HT-29 (cell line): ENCODE results near the gene B3GALNT1. TPM values are rescaled to one million over a fixed set of nuclear protein-coding genes. Genes with fewer than 3 reads are reported as not detected.

Source experiments
- DNase-seq: peaks from one replicate; pipeline ENCODE4 v3.0.0-alpha.2; 2015; ENCODE audit warnings: low spot score
- total RNA-seq: library from RNA; depleted of rRNA; stranded (reverse); fragments of >200 nt; shearing (Covaris generic); gene quantifications from 2 replicates; pipeline ENCODE4 v1.2.3, GENCODE V29; 2014; rRNA removed

The B3GALNT1 gene, protein sequence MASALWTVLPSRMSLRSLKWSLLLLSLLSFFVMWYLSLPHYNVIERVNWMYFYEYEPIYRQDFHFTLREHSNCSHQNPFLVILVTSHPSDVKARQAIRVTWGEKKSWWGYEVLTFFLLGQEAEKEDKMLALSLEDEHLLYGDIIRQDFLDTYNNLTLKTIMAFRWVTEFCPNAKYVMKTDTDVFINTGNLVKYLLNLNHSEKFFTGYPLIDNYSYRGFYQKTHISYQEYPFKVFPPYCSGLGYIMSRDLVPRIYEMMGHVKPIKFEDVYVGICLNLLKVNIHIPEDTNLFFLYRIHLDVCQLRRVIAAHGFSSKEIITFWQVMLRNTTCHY
- total RNA-seq: not detected in 2 replicates

DNA sequence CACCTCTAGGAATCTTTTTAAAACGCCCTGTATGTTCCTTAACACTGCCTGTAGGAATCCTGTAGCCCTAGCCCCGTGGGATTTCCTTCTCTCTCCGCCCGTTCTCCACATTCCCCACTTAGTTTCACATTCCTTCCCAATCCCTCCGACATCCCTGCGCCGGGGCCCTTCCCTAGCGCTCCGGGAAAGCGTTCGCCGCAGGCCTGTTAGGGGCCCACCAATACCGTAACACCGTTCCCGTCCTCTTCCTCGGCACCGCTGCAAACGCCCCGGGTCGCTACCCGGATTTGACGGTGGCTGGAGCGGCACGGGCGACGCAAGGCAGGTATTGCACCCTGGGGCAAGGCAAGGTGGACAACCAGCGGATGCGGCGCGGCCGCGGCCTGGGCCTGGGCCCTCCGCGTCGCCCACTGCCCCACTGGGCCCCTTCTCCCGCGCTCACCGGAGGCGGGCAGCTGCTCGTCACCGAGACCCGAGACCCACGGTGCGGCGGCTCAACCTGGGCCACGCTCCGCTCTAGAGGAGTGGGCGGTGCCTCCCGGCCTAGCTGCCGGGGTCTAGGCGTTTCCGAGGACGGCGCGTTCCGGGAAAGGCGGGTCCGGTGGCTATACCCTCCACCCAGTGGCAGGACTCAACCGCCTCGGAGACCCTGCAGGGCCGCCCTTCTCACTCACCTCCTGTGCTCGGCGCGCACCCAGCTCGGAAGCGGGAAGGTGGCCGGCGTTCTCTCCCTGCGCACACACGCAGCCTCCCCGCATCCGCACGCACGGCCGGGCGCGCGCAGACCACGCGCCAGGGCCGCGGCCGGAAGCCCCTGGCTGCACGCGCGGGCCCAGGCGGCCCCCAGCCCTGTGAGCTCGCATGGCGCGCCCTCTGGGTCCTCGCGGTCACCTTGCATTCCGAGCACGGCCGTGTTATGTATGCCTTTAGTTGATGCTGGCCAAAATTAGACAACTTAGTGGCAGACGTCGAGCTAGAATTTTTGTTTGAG is at the start of gene B3GALNT1:
B3GALNT1 (minus strand) TSS at position 789 of the 991 bp plus-strand sequence. CDS start 18,595 bp downstream, outside the sequence.
- DNase-seq: no peak

DNA sequence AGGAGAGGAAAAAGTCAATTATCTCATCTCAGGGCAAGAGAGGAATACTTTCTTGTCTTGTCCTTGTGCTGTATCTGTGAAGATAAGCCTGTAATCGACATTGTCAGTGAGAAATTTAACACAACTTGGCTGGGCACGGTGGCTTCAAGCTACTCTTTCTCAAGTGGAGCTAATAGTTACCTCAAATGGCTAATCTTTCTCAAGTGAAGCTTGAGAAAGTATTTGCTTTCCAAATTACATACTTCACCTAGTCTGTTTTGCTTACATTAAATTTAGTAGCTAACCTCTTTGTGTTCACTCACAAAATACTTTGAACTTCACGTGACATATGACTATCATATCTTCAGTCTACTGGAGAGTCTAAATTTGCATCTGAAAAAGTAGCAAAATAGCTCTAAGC is 48.3 kb upstream of the B3GALNT1 start:
- no peak for DNase-seq

DNA sequence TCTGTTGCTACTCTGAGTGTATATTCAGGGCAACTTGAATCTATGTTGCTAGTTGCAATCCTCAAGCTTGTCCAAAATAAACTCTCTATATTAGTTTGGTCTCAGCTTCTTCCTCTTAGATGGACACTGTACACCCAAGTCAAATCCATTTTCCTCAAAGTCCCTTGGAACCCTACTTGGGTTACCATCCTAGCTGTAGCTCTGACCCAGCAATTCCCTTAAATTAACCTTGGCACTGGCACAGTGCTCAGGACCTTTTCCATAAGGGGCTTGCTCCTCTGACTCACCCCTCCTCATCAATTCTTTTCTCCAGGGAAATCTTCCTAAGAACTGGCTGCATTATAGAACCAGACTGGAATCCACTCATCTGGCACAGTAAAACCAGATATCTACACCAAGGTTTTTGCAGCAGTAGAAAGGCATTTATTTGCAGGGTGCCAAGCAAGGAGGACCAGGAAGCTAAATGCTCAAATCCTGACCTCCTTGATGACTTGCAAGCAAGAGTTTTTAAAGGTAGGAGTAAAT is 44.9 kb upstream of the B3GALNT1 start:
- DNase-seq: peak; percentile 15

DNA sequence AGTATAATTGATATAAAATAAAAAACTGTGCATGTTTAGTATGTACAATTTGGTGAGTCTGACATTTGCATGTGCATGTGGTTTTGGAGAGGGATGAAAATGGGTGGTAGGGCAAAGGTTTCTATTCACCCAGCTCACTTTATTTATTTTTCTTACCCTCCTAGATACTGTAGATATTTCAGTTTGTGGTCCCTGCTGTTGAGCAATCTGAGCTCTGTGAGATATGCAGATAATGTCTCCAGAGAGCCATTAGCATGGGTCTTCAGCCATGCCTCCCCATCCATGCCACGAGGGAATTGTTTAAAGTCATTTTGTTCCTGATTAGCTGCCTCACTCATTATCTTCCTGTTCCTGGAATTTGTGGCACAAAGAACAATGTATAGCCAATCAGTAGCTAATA is 44.4 kb upstream of the B3GALNT1 start:
- DNase-seq: peak; percentile 45

DNA sequence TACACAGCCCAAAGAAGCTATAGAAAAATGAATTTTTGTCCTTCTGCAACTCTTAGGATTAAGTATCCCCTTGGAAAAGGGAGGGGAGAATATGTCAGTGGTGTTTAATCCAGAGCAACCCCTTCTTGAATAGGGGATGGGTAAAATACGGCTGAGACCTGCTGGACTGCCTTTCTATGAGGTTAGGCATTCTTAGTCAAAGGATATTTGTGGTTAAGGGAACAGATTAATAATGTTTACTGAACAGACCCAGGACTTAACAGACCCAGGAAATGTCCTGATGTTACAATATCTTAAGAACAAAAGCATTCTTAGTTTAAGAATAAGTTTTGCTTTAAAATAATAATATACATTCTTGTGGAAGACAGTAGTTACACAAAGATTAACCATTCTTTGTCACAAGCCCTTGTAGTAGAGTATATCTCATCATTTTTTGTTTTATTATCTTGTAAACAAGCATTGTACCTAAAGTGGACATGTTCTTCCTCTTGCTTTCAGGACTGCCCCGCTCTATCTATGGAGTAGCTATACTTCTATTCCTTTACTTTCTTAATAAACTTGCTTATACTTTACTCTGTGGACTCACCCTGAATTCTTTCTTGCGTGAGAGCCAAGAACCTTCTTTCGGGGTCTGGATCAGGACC is 43.8 kb upstream of the B3GALNT1 start:
- DNase-seq: peak; percentile 56

DNA sequence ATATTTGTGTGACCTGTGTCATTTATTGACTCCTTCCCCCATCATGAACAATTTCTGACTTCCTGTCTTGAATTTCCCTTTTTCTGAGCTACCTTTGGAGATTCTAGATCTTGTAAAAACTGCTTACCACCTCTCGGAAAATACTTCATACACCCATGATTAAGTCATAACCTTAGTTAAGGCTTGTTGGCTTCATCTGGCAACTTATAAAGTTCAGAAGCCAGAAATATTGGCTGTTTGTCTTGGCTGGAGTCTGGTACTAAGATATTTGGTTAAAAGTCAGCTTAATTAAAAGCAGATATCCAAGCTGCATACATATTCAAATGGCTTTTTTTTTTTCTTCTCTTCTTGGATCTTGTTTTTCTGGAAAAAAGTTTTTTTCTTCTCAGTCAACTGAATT is 37.3 kb upstream of the B3GALNT1 start:
- no peak for DNase-seq

DNA sequence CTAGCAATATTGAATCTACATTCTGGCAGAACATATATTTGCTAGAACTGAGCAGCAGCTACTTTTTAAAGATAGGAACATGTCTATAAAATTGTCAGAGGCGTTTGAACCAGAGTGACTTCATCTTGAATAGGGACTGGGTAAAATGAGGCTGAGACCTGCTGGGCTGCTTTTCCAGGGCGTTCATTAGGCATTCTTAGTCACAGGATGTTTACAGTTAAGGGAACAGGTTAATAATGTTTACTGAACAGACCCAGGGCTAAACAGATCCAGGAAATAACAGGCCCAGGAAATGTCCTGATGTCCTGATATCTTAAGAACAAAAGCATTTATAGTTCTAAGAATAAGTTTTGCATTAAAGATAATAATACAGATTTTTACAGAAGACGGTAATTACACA is 34.5 kb upstream of the B3GALNT1 start:
- no peak for DNase-seq

DNA sequence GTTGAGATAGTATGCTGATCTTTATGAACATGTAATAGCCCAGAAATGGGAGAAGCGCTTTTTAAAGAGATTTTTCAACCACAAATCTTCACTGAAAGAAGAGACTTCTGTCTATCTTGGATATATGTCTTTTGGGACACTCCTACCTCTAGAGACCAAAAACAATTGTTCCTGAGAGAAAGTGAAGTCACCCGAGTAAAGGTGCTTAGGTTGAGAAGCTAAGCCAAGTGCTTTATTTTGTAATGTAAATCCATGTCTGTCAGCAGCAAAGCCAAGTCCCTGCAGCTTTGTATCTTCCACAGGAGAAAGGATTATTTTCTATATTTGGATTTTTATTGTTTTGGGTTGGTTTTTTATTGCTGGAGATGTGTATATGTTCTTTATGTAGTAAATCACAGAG is 32.1 kb upstream of the B3GALNT1 start:
- DNase-seq: no peak

DNA sequence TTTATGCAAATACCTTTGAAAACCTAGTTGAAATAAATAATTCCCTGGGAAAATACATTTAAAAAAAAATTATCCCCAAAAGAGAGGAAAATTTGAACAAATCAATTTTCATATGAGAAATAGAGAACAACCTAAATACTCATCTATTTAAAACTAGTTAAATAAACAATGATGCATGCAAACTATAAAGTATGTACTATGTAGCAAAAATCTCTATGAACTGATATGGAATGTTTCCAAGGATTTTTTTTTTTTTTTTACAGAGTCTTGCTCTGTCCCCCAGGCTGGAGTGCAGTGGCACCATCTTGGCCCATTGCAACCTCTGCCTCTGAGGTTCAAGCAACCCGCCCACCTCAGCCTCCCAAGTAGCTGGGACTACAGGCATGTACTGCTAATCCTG is 27.2 kb upstream of the B3GALNT1 start:
- DNase-seq: no peak

DNA sequence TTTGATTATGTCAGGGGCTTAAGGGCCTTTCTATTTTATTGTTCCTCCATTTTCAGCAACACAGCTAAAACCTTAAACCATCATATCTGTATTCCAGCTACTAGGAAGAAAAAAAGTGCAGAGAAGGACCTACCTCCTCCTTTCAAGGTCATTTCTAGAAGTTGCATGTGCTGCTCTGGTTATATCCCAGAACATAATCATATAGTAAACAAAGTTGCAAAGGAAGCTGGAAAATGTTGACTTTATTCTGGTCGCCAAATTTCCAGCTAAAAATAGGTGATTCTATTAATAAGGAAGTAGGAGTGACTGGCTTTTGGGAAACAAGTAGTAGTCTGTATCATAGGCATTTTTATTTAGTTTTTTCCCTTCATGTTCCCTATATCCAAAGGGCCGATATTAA is 21.3 kb upstream of the B3GALNT1 start:
- no peak for DNase-seq

DNA sequence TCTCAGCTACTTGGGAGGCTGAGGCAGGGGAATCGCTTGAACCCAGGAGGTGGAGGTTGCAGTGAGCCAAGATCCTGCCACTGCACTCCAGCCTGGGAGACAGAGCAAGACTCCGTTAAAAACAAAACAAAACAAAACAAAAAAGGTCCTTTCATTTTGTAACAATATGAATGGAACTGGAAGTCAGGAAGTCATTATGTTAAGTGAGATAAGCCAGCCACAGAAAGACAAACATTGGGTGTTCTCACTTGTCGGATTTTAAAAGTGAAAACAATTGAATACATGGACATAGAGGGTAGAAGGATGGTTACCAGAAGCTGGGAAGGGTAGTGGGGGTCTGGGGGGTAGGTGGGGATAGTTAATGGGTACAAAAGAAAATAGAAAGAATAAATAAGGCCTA is 12.5 kb upstream of the B3GALNT1 start:
- no peak for DNase-seq

DNA sequence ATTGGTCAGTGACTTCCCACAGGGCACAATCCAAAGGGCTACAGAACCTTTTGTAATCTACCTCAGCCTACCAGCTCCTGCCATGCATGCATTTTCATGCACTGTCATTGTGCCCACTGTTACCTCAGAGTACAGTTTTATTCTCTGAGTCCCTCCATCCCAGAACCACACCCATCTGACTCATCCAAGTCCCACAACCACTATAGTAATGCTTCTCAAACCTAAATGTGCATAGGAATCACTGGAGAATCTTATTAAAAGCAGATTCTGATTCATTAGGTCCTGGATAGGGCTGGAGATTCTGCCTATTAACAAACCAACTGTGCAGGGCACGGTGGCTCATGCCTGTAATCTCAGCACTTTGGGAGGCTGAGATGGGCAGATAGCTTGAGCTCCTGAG is 3.7 kb upstream of the B3GALNT1 start:
- DNase-seq: no peak

DNA sequence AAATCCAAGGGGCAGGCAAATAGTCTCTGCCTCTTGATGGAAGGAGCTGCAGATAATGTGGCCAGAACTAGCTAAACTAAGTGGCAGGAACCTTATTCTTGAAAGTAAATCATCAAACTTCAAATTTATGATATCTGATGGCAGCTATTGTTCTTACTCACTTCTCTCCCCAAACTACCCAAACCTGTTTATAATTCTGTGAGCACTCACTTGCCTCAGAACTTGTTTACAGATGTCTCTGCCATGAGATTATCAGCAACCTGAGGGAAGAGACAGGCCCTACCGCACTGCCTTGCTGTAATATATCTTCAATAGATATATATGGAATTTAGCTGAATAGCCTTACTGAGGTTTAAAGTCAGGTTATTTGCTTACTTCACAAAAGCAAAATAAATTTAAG is 2.2 kb upstream of the B3GALNT1 start:
- DNase-seq: peak; percentile 12

DNA sequence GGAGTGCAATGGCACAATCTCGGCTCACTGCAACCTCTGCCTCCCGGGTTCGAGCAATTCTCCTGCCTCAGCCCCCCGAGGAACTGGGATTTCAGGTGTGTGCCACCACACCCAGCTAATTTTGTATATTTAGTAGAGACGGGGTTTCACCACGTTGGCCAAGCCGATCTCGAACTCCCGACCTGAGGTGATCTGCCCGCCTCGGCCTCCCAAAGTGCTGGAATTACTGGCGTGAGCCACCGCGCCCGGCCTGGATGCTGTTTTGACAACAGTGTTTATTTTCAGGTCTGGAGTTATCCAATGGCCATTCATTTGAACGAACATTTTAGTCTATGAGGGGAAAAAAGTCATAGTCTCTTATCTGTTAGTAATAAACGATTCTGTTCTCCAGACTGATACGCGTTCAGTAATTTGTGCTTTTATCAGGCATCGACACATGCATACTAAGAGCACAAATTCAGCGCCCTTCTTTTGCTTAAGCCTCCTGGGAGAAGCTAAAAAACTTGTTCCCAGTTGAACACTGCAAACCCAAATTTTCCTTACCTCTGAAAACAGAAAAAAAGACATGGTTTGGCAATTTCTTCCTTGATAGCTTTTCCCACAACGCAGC is 1.3 kb downstream of the B3GALNT1 start:
- no peak for DNase-seq

DNA sequence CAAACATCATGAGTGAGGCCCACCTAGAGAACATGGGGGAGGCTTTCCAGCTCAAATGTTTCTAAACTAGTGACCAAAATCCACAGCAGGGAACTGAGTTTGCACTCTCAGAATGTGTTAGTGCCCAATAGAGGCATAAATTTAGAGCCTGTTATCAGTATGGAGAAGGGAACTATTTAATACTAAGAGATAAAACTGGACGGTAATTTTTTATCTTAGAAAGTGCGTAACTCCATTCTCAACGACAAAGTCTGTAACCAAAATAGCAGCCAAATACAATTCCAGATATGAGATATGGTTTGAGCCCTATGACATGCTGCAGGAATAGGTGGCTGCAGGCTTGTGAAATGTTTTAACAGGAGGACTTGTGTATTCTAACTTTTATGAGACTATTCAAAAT is 3.5 kb downstream of the B3GALNT1 start:
- no peak for DNase-seq

DNA sequence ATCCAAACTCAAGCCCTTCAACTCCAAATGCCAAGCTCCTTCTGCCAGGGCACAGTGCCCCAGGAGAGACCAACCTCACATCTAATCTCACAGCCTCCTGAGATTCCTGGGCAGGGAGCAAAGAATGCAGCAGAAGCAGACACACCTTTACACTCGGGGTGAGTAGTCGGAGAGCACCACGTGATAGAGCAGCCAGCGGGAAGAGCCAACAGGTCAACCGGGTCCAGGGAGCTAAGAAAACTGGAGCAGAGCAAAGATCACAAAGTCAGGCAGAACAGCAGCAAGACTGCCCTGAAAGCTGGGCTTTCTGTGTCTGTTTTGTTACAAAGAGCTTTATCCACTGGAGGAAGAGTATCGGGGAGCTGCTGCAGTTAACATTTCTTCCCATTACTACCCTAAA is 4.2 kb downstream of the B3GALNT1 start:
- DNase-seq: peak; percentile 68

DNA sequence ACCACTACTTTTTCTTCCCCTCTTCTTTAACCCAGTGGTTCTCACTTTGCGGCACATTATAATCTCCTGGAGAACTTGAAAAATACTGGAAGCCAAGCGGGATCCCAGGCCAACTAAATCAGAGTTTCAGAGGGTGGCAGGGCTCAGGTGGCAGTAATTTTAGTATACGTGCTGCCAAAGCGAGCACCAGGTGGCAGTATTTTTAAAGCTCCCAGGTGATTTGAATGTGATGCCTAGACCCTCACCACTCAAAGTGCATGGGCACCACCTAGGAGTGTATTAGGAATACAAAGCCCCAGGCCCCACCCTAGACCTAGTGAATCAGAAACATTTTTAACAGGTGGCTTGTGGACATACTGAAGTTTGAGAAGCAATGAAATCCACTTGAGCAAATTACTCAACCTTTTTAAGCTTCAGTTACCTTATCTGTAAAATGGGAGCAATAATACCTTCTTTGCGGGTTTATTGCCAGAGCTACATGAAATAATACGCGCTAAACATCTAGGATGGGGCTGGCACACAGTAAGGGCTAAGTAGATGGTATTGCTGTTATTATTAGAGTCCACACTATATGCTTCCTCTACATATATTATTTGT is 8.3 kb downstream of the B3GALNT1 start:
- peak; percentile 76 for DNase-seq

DNA sequence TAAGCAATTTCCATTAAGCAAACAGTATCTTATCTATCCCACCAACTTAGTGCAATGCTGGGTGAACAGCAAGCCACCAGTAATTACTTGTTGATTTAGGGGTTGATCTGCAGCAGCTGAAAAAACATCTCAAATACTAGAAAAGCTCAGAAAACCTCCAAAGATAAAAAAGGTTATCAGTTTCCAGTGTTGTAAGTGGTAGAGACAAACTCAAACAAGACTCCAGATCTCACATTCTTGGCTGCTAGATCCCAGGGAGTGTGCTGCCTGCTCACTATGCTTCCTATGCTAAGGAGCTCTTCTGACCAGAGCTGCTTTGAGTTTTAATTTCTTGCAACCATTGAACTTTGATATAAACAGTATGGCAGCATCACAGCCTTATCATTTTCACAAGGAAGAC is 11.3 kb downstream of the B3GALNT1 start:
- no peak for DNase-seq

DNA sequence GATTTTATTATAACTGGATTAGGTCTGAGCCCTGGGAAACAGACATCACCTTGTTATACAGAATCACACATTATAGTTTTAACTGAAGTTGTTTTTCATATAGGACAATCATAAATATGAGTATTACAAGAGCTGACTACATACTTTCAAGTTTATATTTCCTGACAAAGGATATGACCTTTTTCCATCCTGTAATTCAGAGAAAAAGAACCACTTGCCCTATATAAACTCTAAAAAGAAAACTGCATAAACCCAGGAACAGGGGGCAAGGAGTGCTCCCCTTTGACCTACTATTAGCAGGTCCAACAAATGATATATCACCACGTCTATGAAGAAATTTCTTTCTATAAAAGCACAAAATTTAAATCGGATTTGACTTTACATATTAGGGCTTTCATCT is 20.9 kb downstream of the B3GALNT1 start:
- DNase-seq: no peak

DNA sequence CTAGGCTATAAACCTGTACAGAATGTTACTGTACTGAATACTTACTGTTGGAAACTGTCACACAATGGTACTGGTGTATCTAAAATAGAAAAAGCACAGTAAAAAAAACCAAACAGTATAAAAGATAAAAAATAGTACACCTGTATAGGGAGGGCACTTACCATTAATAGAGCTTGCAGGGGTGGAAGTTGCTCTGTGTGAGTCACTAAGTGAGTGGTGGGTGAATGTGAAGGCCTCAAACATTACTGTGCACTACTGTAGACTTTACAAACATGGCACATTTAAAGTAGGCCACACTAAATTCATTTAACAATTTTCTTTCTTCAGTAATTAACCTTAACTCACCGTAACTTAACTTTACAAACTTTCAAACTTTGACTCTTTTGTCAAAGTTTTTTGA is 22.0 kb downstream of the B3GALNT1 start:
- DNase-seq: no peak

DNA sequence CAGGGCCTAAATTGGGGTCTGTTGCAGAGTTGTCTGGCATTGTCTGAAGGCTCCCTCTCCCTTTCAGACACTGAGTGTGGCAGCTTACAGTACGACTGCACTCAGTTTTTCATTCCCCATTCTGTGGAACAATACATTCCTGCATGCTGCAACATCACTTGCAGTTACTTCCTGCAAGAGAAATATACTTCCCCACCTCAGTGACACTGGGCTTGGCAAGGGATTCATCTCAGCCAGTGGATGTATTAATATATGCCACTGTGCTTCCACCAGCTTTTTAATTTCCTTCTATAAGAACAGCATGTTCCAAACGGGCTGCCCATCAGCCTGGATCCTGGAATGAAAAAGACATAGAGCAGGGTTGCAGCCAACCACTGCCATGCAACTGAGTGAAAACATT is 23.1 kb downstream of the B3GALNT1 start:
- DNase-seq: no peak
